Measurements from ENCODE around the gene ANKRD9. TPM values are rescaled to one million over a fixed set of nuclear protein-coding genes. Genes with fewer than 3 reads are reported as not detected.

The ANKRD9 gene
- total RNA-seq, 4 donors from 2014 or later = 171 to 504 (median 319) TPM

- 80 to 88% methylated on average over 1 to 8 of the region's 15 CpGs for WGBS, 2 donors (ENCODE audit: low coverage in 1 of 2)
- H3K4me1 ChIP-seq = no peaks in the 10 kb centered on the region
- H3K36me3 ChIP-seq = no peaks in the 10 kb centered on the region
- H3K4me3 ChIP-seq = no peak overlapping the region
- in situ Hi-C loops (cut with MboI; ENCODE audit: low pct_ligation_motif_present in 1 of 4, low pct_unique_long_range_greater_than_20kb in 1 of 4, low sequenced_read_pairs in 3 of 4) (no loop called here), intact Hi-C loops (cut with DNase I; ENCODE audit: low total_unique reads) (no loop called here)
- TF ChIP-seq CTCF (IDR thresholded peaks at IDR 0.05) = no peak
- TF ChIP-seq EP300 (IDR thresholded peaks at IDR 0.05; ENCODE audit: low read depth) = no peak
- no peak for TF ChIP-seq POLR2A (IDR thresholded peaks at IDR 0.05)
- TF ChIP-seq POLR2AphosphoS5 (IDR thresholded peaks at IDR 0.05) = no peak
- DNase-seq = no peak
- H3K9me3 ChIP-seq = no peaks in the 10 kb centered on the region
- H3K27me3 ChIP-seq = no peaks in the 10 kb centered on the region
- H3K27ac ChIP-seq = no peak overlapping the region
Observed at GRCh38 chr14:102493096-102493495, 16.5 kb downstream of the ANKRD9 start.

- no peaks in the 10 kb centered on the region for H3K27me3 ChIP-seq
- TF ChIP-seq CTCF (IDR thresholded peaks at IDR 0.05) (no peak), POLR2A (IDR thresholded peaks at IDR 0.05) (no peak), POLR2AphosphoS5 (IDR thresholded peaks at IDR 0.05) (no peak), EP300 (IDR thresholded peaks at IDR 0.05; ENCODE audit: low read depth) (no peak)
- H3K4me3 ChIP-seq = no peak overlapping the region
- 91% methylated on average over 17 of the region's 17 CpGs; no CpG with 5 or more reads in 1 of the 2 donors for WGBS, 2 donors (ENCODE audit: low coverage in 1 of 2)
- H3K4me1 ChIP-seq = no peaks in the 10 kb centered on the region
- no peaks in the 10 kb centered on the region for H3K36me3 ChIP-seq
- no peak overlapping the region for H3K27ac ChIP-seq
- intact Hi-C loops (cut with DNase I; ENCODE audit: low total_unique reads) = no loop called here
- no peak for DNase-seq
- in situ Hi-C loops (cut with MboI; ENCODE audit: low pct_ligation_motif_present in 1 of 4, low pct_unique_long_range_greater_than_20kb in 1 of 4, low sequenced_read_pairs in 3 of 4) = no loop called here
- H3K9me3 ChIP-seq = no peaks in the 10 kb centered on the region
Observed at GRCh38 chr14:102492531-102492910, 17.1 kb downstream of the ANKRD9 start.

- in situ Hi-C loops (cut with MboI; ENCODE audit: low pct_ligation_motif_present in 1 of 4, low pct_unique_long_range_greater_than_20kb in 1 of 4, low sequenced_read_pairs in 3 of 4) = no loop called here
- Histone ChIP-seq H3K36me3 (no peaks in the 10 kb centered on the region), H3K27me3 (no peaks in the 10 kb centered on the region), H3K4me3 (no peak overlapping the region), H3K9me3 (no peaks in the 10 kb centered on the region), H3K27ac (no peak overlapping the region), H3K4me1 (no peaks in the 10 kb centered on the region)
- intact Hi-C loops (cut with DNase I; ENCODE audit: low total_unique reads) = no loop called here
- DNase-seq = no peak
- WGBS, 2 donors (ENCODE audit: low coverage in 1 of 2) = 86% methylated on average over 7 of the region's 7 CpGs; no CpG with 5 or more reads in 1 of the 2 donors
- TF ChIP-seq POLR2AphosphoS5 (IDR thresholded peaks at IDR 0.05) (no peak), CTCF (IDR thresholded peaks at IDR 0.05) (no peak), POLR2A (IDR thresholded peaks at IDR 0.05) (no peak), EP300 (IDR thresholded peaks at IDR 0.05; ENCODE audit: low read depth) (no peak)
Observed at GRCh38 chr14:102491786-102492530, 17.6 kb downstream of the ANKRD9 start.

- H3K4me1 ChIP-seq = no peaks in the 10 kb centered on the region
- no peaks in the 10 kb centered on the region for H3K9me3 ChIP-seq
- in situ Hi-C loops (cut with MboI; ENCODE audit: low pct_ligation_motif_present in 1 of 4, low pct_unique_long_range_greater_than_20kb in 1 of 4, low sequenced_read_pairs in 3 of 4) (no loop called here), intact Hi-C loops (cut with DNase I; ENCODE audit: low total_unique reads) (no loop called here)
- 63 to 83% methylated on average over 1 to 3 of the region's 3 CpGs for WGBS, 2 donors (ENCODE audit: low coverage in 1 of 2)
- no peaks in the 10 kb centered on the region for H3K27me3 ChIP-seq
- H3K27ac ChIP-seq = no peak overlapping the region
- DNase-seq = no peak
- TF ChIP-seq EP300 (IDR thresholded peaks at IDR 0.05; ENCODE audit: low read depth) (no peak), CTCF (IDR thresholded peaks at IDR 0.05) (no peak), POLR2AphosphoS5 (IDR thresholded peaks at IDR 0.05) (no peak), POLR2A (IDR thresholded peaks at IDR 0.05) (no peak)
- H3K36me3 ChIP-seq = no peaks in the 10 kb centered on the region
- no peak overlapping the region for H3K4me3 ChIP-seq
Observed at GRCh38 chr14:102491366-102491765, 18.2 kb downstream of the ANKRD9 start.

Measured in transverse colon (tissue), 4 donors.